ENCODE measurements around the gene AP5S1. TPM values are rescaled to one million over a fixed set of nuclear protein-coding genes. Genes with fewer than 3 reads are reported as not detected.

Gene AP5S1
- total and polyA plus RNA-seq, 2 of the 13 experiments (the other 11 are each of a cell fraction or from before 2014, with no cell fraction given) = 7.9 to 23.2 TPM

GRCh38 chr20:3778976-3779375, 41.4 kb upstream of the AP5S1 start:
- BruUV-seq (replicated peaks) = no TSS peak
- Histone ChIP-seq H3K9ac (ENCODE audit: insufficient read depth, low read depth, low read length) (no peak overlapping the region), H3K36me3 (replicated peaks in 1 of 2; ENCODE audit: control insufficient read depth in 1 of 2, insufficient read depth in 2 of 2, low read length in 2 of 2) (no peaks in the 10 kb centered on the region), H3K4me2 (ENCODE audit: low read depth, low read length) (peak overlapping the region; percentile 96), H3K4me3 (replicated peaks in 1 of 3; ENCODE audit: insufficient read depth in 1 of 3, low read depth in 2 of 3, low read length in 3 of 3) (peak overlapping the region in 1 of 3 experiments; percentile 79; a peak in 1 of 6 replicates), H3K79me2 (ENCODE audit: insufficient read depth, low read length) (no peaks in the 10 kb centered on the region), H3K27ac (ENCODE audit: extremely low read length, insufficient read depth, low read length) (no peak overlapping the region), H3K4me1 (ENCODE audit: insufficient read depth, low read length) (peaks cover 54% of the 10 kb centered on the region), H2AFZ (ENCODE audit: low read length) (no peak overlapping the region), H3K27me3 (ENCODE audit: control insufficient read depth in 1 of 2, insufficient read depth in 2 of 2, low read length in 2 of 2) (peaks cover 2 to 36% of the 10 kb centered on the region in 2 experiments), H4K20me1 (ENCODE audit: insufficient read depth, low read length) (no peaks in the 10 kb centered on the region), H3K9me3 (ENCODE audit: low read length) (no peaks in the 10 kb centered on the region)
- intact Hi-C loops (cut with micrococcal nuclease; ENCODE audit: unreplicated experiment) (no loop called here), in situ Hi-C loops (cut with HindIII; ENCODE audit: extremely low pct_ligation_motif_present, low pct_unique_long_range_greater_than_20kb) (no loop called here)
- DNase-seq (ENCODE audit: low spot score) = no peak
- ChIA-PET POLR2A (interaction anchor here (1.2 to 3.6 kb wide), 4 partner anchors 10 to 89 kb away, joined by 3 to 48 read pairs (median 6); partner anchors contain the start of genes ADISSP and AP5S1), CTCF (ENCODE audit: low intra/inter-chr PET ratio, low total read pairs) (interaction anchor here (1.2 to 1.3 kb wide), 2 partner anchors 10 to 63 kb away, joined by 3 read pairs; no protein-coding TSS in a partner anchor)
- WGBS (ENCODE audit: low lambda C conversion rate) = 64% methylated on average over 14 of the region's 18 CpGs
- no peak for TF ChIP-seq ATF4 (CRISPR knock-in tag; IDR thresholded peaks at IDR 0.05)
- peak; percentile 25; the same call in 1 of the 2 replicates for TF ChIP-seq ATF7 (IDR thresholded peaks at IDR 0.05)
- TF ChIP-seq ATF7 (CRISPR knock-in tag; IDR thresholded peaks at IDR 0.05) = no peak
- TF ChIP-seq ZNF281 (CRISPR knock-in tag; IDR thresholded peaks at IDR 0.05; ENCODE audit: borderline replicate concordance) = 0 out of 2 replicates have a peak, but pooled peaks have one; percentile 29
- no peak for TF ChIP-seq THAP8 (CRISPR knock-in tag; IDR thresholded peaks at IDR 0.05; ENCODE audit: borderline replicate concordance)
- 0 out of 2 replicates have a peak, but pooled peaks have one; percentile 21 for TF ChIP-seq ZNF530 (CRISPR knock-in tag; IDR thresholded peaks at IDR 0.05; ENCODE audit: low read depth)
- FAIRE-seq = no peak
- ATAC-seq = no peak

Measured in HepG2 (cell line).